Activated T-cell treated with anti-CD3 and anti-CD28 coated beads, Interleukin-2, amount 50 U/mL, for 1 hour (primary cell): ENCODE data around the gene CIDEC.

Experiments
- DNase-seq: peaks from one replicate; pipeline ENCODE4 v3.0.0-alpha.2; 2020

The CIDEC gene

GRCh38 chr3:9841015-9841414 is 39.0 kb downstream of the CIDEC start:
- DNase-seq: no peak

- DNase-seq: no peak
These were observed 41.2 kb downstream of the CIDEC start for GRCh38 chr3:9838856-9839255.

- DNase-seq: no peak
These were observed 42.1 kb downstream of the CIDEC start for GRCh38 chr3:9837701-9838582.

- no peak for DNase-seq
These were observed 45.3 kb downstream of the CIDEC start for GRCh38 chr3:9834520-9835380.

DNA sequence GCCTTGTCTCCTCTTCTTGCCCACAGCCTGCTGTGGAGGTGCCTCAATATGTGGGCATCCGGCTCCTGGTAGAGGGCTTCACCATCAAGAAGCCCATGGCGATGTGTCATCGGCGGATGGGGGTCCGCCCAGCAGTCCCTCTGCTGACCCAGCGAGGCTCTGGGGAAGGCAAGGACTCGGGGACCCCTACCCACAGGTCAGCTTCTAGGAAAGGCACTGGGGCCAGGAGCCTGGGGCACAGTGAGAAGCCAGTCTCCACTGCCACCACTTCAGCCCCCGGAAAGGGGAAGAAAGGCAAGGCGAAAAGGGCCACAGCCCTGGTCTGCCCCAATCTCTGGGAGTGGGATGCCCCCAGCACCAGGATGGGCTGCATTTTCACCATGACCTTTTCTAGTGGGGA is 47.0 kb downstream of the CIDEC start:
- DNase-seq: no peak

DNA sequence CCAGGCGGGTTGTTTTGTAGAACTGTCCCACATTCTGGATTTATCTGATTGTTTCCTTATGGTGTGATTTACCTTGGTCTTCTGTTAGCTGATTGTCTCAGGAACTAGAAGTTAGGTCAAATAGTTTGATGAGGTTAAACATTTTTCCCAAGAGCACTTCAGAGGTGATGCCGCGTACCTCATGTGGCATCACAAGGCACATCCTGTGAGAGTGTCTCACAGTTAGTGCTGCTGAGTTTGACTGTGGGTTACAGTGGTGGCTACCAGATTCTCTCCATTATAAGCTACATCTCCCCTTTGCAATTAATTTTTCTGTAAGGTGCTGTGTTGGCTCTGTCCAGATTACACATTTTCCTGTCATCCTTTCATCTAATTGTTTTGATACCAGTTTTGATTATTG is 48.8 kb downstream of the CIDEC start:
- DNase-seq: no peak

- no peak for DNase-seq
These were observed 51.0 kb downstream of the CIDEC start for GRCh38 chr3:9828801-9829755.

- DNase-seq: no peak
These were observed 53.1 kb downstream of the CIDEC start for GRCh38 chr3:9826815-9827573.

DNA sequence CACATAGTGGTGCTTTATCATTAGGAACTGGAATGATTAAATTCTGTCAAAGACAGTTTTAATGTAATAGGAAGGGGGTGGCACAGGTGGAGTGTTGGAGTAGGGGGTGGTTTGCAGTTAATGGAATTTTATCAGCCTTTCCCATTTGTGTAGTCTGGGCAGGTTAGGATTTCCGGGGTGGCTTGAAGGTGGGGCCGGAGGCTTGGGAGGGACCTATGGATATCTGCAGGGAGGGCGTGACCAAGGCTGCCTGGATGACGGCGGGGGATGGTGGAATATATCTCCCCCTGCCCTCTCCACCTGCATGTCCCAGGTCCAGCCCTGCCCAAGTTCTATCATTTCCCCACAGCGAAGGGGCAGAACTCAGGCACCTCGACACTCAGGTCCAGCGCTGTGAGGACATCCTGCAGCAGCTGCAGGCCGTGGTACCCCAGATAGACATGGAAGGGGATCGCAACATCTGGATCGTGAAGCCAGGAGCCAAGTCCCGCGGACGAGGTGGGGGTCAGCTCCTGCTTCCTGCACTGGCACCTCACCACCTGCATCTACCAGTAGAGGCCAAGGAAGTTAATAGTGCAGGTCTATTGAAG is 54.5 kb downstream of the CIDEC start:
- no peak for DNase-seq

GRCh38 chr3:9820946-9821345 is 59.1 kb downstream of the CIDEC start:
- DNase-seq: no peak

DNA sequence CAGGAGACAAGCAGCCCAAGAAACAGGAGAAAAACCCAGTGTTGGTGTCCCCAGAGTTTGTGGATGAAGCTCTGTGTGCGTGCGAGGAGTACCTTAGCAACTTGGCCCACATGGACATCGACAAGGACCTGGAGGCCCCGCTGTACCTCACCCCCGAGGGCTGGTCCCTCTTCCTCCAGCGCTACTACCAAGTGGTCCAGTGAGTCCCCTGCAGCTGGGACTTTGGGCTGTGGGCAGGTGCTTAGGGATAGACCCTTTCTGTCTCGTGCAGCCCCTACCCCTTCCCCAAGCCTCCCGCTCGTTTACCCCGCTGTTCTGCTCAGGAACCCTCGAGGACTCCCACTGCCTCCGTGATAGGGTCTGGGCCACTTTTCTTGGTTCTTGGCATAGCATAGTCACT is 59.5 kb downstream of the CIDEC start:
- DNase-seq: no peak

- DNase-seq: no peak
These were observed 61.3 kb downstream of the CIDEC start for GRCh38 chr3:9818666-9819335.

- DNase-seq: no peak
These were observed 62.6 kb downstream of the CIDEC start for GRCh38 chr3:9817436-9817835.
